OCI-LY1 (cell line): ENCODE measurements around the gene ATAD3A.

Experiments used
- EZH2 ChIP-seq: fragments of 200-600 bp; sonication (generic), shearing (Covaris generic); IDR thresholded peaks from 2 replicates; pipeline ENCODE4 v1.8.0; 2017; ENCODE audit warnings: borderline replicate concordance, mixed run types, mild to moderate bottlenecking, antibody characterized with exemption, low read length, moderate library complexity, mixed read lengths
- TF ChIP-seq, protein P1 (sequence below): fragments of 200-600 bp; sonication (generic), shearing (Covaris generic); IDR thresholded peaks from 2 replicates; pipeline ENCODE4 v1.5.1; 2017; ENCODE audit warnings: mild to moderate bottlenecking, antibody characterized with exemption, low read length, moderate library complexity, mixed read lengths

- TF ChIP-seq, protein P1, sequence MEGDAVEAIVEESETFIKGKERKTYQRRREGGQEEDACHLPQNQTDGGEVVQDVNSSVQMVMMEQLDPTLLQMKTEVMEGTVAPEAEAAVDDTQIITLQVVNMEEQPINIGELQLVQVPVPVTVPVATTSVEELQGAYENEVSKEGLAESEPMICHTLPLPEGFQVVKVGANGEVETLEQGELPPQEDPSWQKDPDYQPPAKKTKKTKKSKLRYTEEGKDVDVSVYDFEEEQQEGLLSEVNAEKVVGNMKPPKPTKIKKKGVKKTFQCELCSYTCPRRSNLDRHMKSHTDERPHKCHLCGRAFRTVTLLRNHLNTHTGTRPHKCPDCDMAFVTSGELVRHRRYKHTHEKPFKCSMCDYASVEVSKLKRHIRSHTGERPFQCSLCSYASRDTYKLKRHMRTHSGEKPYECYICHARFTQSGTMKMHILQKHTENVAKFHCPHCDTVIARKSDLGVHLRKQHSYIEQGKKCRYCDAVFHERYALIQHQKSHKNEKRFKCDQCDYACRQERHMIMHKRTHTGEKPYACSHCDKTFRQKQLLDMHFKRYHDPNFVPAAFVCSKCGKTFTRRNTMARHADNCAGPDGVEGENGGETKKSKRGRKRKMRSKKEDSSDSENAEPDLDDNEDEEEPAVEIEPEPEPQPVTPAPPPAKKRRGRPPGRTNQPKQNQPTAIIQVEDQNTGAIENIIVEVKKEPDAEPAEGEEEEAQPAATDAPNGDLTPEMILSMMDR, result no peak
- TF ChIP-seq EZH2, result no peak
Observed at GRCh38 chr1:1491601-1492000, 20.4 kb upstream of the ATAD3A start.
